Measurements from ENCODE around the gene HS3ST3A1.

GRCh38 chr17:13554231-13554630 is 47.5 kb downstream of the HS3ST3A1 start:
- TF ChIP-seq CTCF (IDR thresholded peaks at IDR 0.05; ENCODE audit: low read depth, low read length, poor library complexity, severe bottlenecking) = no peak
- no peak for TF ChIP-seq EZH2phosphoT487 (IDR thresholded peaks at IDR 0.05; ENCODE audit: borderline replicate concordance, low read length)

All from DOHH2 (cell line).